AG04450 (cell line): ENCODE results near the gene RPL19. TPM values are rescaled to one million over a fixed set of nuclear protein-coding genes. Genes with fewer than 3 reads are reported as not detected.
"Not testable (repeated sequence)": the region's sequence is repeated elsewhere in the genome, so short reads cannot be mapped to it uniquely, and the experiment has no call there.

ENCODE experiments used
- CTCF ChIA-PET: fragments of 300-600, 350-600 bp; formaldehyde crosslinking; extraction: SDS; loops from one replicate; lab custom pipeline; 2022; ENCODE audit warnings: antibody characterized with exemption, inconsistent platforms; lab: Charles Lee
- POLR2A ChIA-PET: fragments of 350-600 bp; formaldehyde crosslinking; extraction: SDS; loops from one replicate; lab custom pipeline; 2021; ENCODE audit warnings: antibody characterized with exemption, inconsistent platforms; lab: Yijun Ruan, JAX
- DNase-seq: peaks from one replicate; pipeline ENCODE4 v3.0.0-alpha.2; 2011; ENCODE audit warnings: low read depth, low spot score
- H3K27ac ChIP-seq: one replicate; pipeline ENCODE4 v1.5.1; 2012; ENCODE audit warnings: low read depth, low read length, control low read depth
- H3K27me3 ChIP-seq: one replicate; pipeline ENCODE4 v1.6.0; 2012; ENCODE audit warnings: low read length; ENCODE audit not compliant: control insufficient read depth, insufficient read depth
- H3K4me3 ChIP-seq: 2 replicates; pipeline ENCODE4 v1.5.1; 2011; ENCODE audit warnings: mild to moderate bottlenecking, low read depth, low read length, control low read depth
- H3K9me3 ChIP-seq: 2 replicates; pipeline ENCODE4 v1.5.1; 2012; ENCODE audit warnings: low read length; ENCODE audit not compliant: control insufficient read depth, insufficient read depth
- polyA plus RNA-seq: library from polyadenylated mRNA; depleted of rRNA; stranded (reverse); fragments of >200 nt; gene quantifications from 2 replicates; pipeline ENCODE4 v1.2.3, GENCODE V29; 2011
- TF ChIP-seq, protein P1 (sequence below): IDR thresholded peaks from 2 replicates; pipeline ENCODE4 v1.5.1; 2011; ENCODE audit warnings: low read depth, low read length, control low read depth, inconsistent platforms

RPL19 gene
- polyA plus RNA-seq, 1 experiment = 1,791 TPM

DNA sequence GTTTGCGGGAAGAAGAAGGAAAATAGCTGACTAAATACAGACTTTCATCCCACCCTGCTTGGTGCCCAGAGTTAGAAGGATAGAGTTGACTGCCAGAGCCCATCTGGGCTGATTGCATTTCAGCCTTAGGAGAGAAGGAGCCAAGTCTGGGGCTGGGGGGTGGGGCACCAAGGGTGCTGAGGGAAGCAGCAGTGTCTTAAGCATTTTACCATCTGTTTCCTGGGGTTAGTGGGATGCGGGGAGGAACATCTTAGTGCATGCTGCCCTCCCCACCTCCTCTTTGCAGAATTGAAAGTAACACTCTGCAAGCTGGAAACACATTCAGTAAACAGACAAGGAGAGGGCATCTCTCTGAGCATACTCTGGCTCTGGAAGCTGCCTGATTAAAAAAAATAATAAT, 32.6 kb upstream of the RPL19 start:
- Histone ChIP-seq H3K27me3 (peaks cover 32% of the 10 kb centered on the region), H3K4me3 (no peak overlapping the region), H3K9me3 (peaks cover 4% of the 10 kb centered on the region; the same call in 1 of the 2 replicates), H3K27ac (no peak overlapping the region)
- POLR2A ChIA-PET = interaction anchor here (0.6 kb wide), 1 partner anchor 1297 kb away, joined by 3 read pairs; no protein-coding TSS in a partner anchor
- no peak for DNase-seq
- TF ChIP-seq, protein P1, sequence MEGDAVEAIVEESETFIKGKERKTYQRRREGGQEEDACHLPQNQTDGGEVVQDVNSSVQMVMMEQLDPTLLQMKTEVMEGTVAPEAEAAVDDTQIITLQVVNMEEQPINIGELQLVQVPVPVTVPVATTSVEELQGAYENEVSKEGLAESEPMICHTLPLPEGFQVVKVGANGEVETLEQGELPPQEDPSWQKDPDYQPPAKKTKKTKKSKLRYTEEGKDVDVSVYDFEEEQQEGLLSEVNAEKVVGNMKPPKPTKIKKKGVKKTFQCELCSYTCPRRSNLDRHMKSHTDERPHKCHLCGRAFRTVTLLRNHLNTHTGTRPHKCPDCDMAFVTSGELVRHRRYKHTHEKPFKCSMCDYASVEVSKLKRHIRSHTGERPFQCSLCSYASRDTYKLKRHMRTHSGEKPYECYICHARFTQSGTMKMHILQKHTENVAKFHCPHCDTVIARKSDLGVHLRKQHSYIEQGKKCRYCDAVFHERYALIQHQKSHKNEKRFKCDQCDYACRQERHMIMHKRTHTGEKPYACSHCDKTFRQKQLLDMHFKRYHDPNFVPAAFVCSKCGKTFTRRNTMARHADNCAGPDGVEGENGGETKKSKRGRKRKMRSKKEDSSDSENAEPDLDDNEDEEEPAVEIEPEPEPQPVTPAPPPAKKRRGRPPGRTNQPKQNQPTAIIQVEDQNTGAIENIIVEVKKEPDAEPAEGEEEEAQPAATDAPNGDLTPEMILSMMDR = no peak
- CTCF ChIA-PET = interaction anchor here (0.6 to 3.8 kb wide), 4 partner anchors 8 to 482 kb away, joined by 3 to 54 read pairs (median 14); no protein-coding TSS in a partner anchor

DNA sequence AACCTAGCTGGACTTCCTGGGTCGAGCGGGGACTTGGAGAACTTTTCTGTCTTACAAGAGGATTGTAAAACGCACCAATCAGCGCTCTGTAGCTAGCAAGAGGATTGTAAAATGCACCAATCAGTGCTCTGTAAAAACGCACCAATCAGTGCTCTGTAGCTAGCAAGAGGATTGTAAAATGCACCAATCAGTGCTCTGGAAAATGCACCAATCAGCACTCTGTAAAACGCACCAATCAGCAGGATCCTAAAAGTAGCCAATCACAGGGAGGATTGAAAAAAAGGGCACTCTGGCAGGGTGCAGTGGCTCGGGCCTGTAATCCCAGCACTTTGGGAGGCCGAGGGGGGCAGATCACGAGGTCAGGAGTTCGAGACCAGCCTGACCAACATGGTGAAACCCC, 31.6 kb upstream of the RPL19 start:
- H3K9me3 ChIP-seq, H3K4me3 ChIP-seq, POLR2A ChIA-PET, DNase-seq, H3K27ac ChIP-seq, CTCF ChIA-PET: not testable (repeated sequence)
- H3K27me3 ChIP-seq = peaks cover 32% of the 10 kb centered on the region

DNA sequence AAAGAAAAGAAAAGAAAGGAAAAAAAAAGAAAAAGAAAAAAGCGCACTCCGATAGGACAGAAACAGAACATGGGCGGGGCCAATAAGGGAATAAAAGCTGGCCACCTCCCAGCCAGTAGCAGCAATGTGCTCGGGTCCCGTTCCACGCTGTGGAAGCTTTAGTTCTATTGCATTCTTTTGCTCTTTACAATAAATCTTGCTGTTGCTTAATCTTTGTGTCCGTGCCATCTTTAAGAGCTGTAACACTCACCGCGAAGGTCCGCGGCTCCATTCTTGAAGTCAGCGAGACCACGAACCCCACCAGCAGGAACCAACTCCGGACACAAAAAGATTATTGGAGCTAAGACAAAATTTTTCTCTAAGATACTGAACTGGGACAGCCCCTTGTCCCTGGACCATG, 31.0 kb upstream of the RPL19 start:
- ChIA-PET CTCF (no interaction called here), POLR2A (no interaction called here)
- no peak overlapping the region for H3K27ac ChIP-seq
- H3K9me3 ChIP-seq = peaks cover 4% of the 10 kb centered on the region; the same call in 1 of the 2 replicates
- DNase-seq = no peak
- no peak overlapping the region for H3K4me3 ChIP-seq
- TF ChIP-seq, protein P1 = no peak
- peaks cover 32% of the 10 kb centered on the region for H3K27me3 ChIP-seq

DNA sequence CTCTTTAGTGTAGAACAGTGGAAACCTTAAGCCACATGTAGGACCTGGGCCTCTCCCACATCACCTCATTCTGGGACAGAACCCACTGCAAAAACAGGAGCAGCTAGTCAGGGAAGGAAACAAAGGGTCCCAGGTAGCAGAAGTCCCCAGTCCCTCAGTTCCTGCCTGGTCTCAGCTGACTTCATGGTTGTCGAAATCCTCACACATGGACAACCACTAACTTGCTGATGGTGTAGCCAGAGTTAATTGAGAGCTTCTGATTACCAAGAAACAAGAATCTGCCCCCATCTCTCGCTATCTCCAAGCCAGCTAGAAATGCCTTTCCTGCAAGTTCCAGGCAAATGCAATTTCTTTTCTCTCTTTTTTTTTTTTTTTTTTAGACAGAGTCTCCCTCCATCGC, 30.6 kb upstream of the RPL19 start:
- ChIA-PET CTCF (no interaction called here), POLR2A (interaction anchor here (0.6 kb wide), 1 partner anchor 16 kb away, joined by 3 read pairs; no protein-coding TSS in a partner anchor)

DNA sequence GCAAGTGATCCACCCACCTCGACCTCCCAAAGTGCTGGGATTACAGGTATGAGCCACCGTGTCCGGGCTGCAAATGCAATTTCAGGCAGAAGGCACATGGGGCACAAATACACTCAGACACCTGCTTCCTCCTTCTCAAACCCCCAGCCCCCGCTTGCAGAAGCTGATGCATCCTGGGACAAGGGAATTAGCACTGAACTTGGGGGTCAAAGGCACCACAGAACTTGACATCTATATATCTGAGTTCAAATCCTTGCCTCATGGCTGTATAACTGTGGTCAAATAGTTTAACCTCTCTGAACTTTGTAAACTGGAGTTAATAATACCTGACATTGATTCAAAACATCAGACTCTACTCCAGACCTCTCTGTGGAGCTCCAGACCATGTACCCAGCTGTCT, 30.0 kb upstream of the RPL19 start:
- DNase-seq = no peak
- ChIA-PET POLR2A (interaction anchor here (0.6 kb wide), 1 partner anchor 17 kb away, joined by 3 read pairs; no protein-coding TSS in a partner anchor), CTCF (interaction anchor here (0.8 kb wide), 1 partner anchor 187 kb away, joined by 3 read pairs; no protein-coding TSS in a partner anchor)
- Histone ChIP-seq H3K27ac (no peak overlapping the region), H3K27me3 (peaks cover 25% of the 10 kb centered on the region), H3K4me3 (no peak overlapping the region), H3K9me3 (peaks cover 4% of the 10 kb centered on the region; the same call in 1 of the 2 replicates)
- TF ChIP-seq, protein P1 = no peak

More for the DNA sequence above, 30.6 kb upstream of the RPL19 start:
- TF ChIP-seq, protein P1 = no peak
- Histone ChIP-seq H3K27me3 (peaks cover 30% of the 10 kb centered on the region), H3K4me3 (no peak overlapping the region), H3K27ac (no peak overlapping the region), H3K9me3 (peaks cover 4% of the 10 kb centered on the region; the same call in 1 of the 2 replicates)
- DNase-seq = no peak
